ENCODE measurements around the gene COPS6.
A peak's percentile ranks its signal among the peaks of the same experiment; 100 is the strongest.

Gene COPS6

GRCh38 chr7:100080907-100081534 is 7.7 kb upstream of the COPS6 start:
- no peak for DNase-seq

- DNase-seq = peak; percentile 95
Measured at GRCh38 chr7:100081535-100082102, 7.2 kb upstream of the COPS6 start, which contains the start of gene ZNF3. Gene ZNF3 (minus strand): TSS chr7:100081723. CDS start chr7:100077357, 4,366 bp downstream.

GRCh38 chr7:100082978-100083377 is 5.8 kb upstream of the COPS6 start:
- DNase-seq = no peak

GRCh38 chr7:100085515-100085914 is 3.3 kb upstream of the COPS6 start:
- DNase-seq = no peak

GRCh38 chr7:100087055-100087750 is 1.6 kb upstream of the COPS6 start:
- DNase-seq = no peak

GRCh38 chr7:100088095-100088620 is 611 bp upstream of the COPS6 start:
- no peak for DNase-seq

GRCh38 chr7:100089458-100090196 is 858 bp downstream of the COPS6 start:
- no peak for DNase-seq

- no peak for DNase-seq
Measured at GRCh38 chr7:100090527-100091410, 2.0 kb downstream of the COPS6 start.

- DNase-seq = no peak
Measured at GRCh38 chr7:100091411-100092181, 2.8 kb downstream of the COPS6 start.

- no peak for DNase-seq
Measured at GRCh38 chr7:100093054-100093453, 4.3 kb downstream of the COPS6 start.

- no peak for DNase-seq
Measured at GRCh38 chr7:100093498-100093897, 4.7 kb downstream of the COPS6 start.

- no peak for DNase-seq
Measured at GRCh38 chr7:100093925-100094486, 5.2 kb downstream of the COPS6 start.

GRCh38 chr7:100095289-100095688 is 6.5 kb downstream of the COPS6 start:
- no peak for DNase-seq

- DNase-seq = no peak
Measured at GRCh38 chr7:100095704-100096103, 6.9 kb downstream of the COPS6 start.

- no peak for DNase-seq
Measured at GRCh38 chr7:100098913-100099312, 10.1 kb downstream of the COPS6 start.

- no peak for DNase-seq
Measured at GRCh38 chr7:100099452-100099851, 10.7 kb downstream of the COPS6 start.

- peak; percentile 87 for DNase-seq
Measured at GRCh38 chr7:100100420-100101015, 11.7 kb downstream of the COPS6 start.

- DNase-seq = peak; percentile 93
Measured at GRCh38 chr7:100101016-100101862, 12.5 kb downstream of the COPS6 start, which contains the start of the genes AP4M1 and MCM7. Gene AP4M1 (plus strand): TSS chr7:100101643. CDS start chr7:100101715, 72 bp downstream. Gene MCM7 (minus strand): TSS chr7:100101397. CDS start chr7:100101294, 103 bp downstream.

Measured in effector CD8-positive, alpha-beta T cell (primary cell).